Muscle layer of colon (tissue), 2 donors: Measurements from ENCODE around the gene ARID1B.

Experiments used
- H3K27ac ChIP-seq: one replicate; pipeline ENCODE4 v1.7.0; 2013; ENCODE audit warnings: low read depth, mild to moderate bottlenecking, low read length, moderate library complexity
- H3K27me3 ChIP-seq, 2 donors: one replicate each; pipeline ENCODE4 v1.7.0; 2013; ENCODE audit warnings: low read length in 2 of 2, mild to moderate bottlenecking in 2 of 2; ENCODE audit not compliant: insufficient read depth in 2 of 2, control insufficient read depth in 1 of 2
- H3K36me3 ChIP-seq: one replicate; pipeline ENCODE4 v1.7.0; 2013; ENCODE audit warnings: mild to moderate bottlenecking, low read length; ENCODE audit not compliant: insufficient read depth
- H3K4me1 ChIP-seq: one replicate; pipeline ENCODE4 v1.7.0; 2013; ENCODE audit warnings: mild to moderate bottlenecking, low read length; ENCODE audit not compliant: insufficient read depth
- H3K4me3 ChIP-seq, 2 donors: one replicate each; pipeline ENCODE4 v1.7.0; 2013; ENCODE audit warnings: low read length in 2 of 2, low read depth in 1 of 2, mild to moderate bottlenecking in 1 of 2, moderate library complexity in 1 of 2
- H3K9ac ChIP-seq: one replicate; pipeline ENCODE4 v1.7.0; 2013; ENCODE audit warnings: low read length
- H3K9me3 ChIP-seq: one replicate; pipeline ENCODE4 v1.7.0; 2013; ENCODE audit warnings: mild to moderate bottlenecking, low read length
- donor health status: abdominal sarcoma.
- donor health status: Adenocarcinoma of cecum.

The ARID1B gene

GRCh38 chr6:157056275-157056674, 279.1 kb downstream of the ARID1B start:
- Histone ChIP-seq H3K36me3 (no peaks in the 10 kb centered on the region), H3K4me3 (no peak overlapping the region), H3K27me3 (no peaks in the 10 kb centered on the region), H3K9me3 (no peaks in the 10 kb centered on the region), H3K27ac (no peak overlapping the region), H3K9ac (no peak overlapping the region), H3K4me1 (peaks cover 16% of the 10 kb centered on the region)

DNA sequence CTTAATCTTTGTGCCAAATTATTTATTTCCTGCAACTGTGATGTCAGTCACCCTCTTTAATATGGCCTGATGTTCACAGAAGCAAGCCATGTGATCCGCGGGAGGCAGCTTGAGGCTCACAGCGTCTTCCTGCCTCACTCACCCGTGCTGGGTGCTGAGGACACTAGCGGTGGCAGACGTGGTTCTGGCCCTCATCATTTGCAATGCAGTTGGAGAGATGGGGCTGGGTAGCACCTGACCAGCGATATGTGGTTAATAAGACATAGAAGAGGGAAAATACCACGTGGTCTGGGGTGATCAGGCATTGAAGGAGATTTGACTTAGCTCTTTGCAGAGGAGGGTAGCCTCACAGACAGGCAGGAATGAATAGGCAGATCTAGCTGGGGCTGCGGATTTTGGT, 281.4 kb downstream of the ARID1B start:
- Histone ChIP-seq H3K9ac (no peak overlapping the region), H3K4me3 (no peak overlapping the region), H3K9me3 (no peaks in the 10 kb centered on the region), H3K4me1 (peaks cover 16% of the 10 kb centered on the region), H3K27me3 (no peaks in the 10 kb centered on the region), H3K27ac (no peak overlapping the region), H3K36me3 (no peaks in the 10 kb centered on the region)

DNA sequence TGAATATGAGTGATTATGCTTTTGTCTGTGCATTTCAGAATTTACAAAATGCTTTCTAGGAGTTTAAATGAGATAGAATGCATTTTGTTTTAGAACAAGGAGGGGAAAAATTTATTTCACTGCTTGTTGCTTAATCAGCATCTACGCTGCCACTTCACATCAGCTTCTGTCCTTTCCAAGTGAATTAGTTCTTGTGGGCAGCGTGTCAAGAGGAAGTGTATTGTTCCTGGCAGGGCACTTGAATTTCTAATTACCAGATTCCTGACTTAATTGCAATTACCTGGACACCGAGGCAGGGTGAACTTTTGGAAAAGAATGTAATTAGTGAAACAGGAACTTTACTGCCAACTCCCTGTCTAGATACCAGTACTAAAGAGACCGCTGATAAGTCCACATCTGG, 282.6 kb downstream of the ARID1B start:
- no peak overlapping the region for H3K27ac ChIP-seq

GRCh38 chr6:157060440-157060952, 283.3 kb downstream of the ARID1B start:
- Histone ChIP-seq H3K27me3 (no peaks in the 10 kb centered on the region), H3K9ac (no peak overlapping the region), H3K9me3 (no peaks in the 10 kb centered on the region), H3K4me3 (no peak overlapping the region), H3K36me3 (no peaks in the 10 kb centered on the region), H3K4me1 (peaks cover 22% of the 10 kb centered on the region), H3K27ac (no peak overlapping the region)

More for the DNA sequence above, 282.6 kb downstream of the ARID1B start:
- Histone ChIP-seq H3K4me3 (no peak overlapping the region), H3K9me3 (no peaks in the 10 kb centered on the region), H3K27me3 (no peaks in the 10 kb centered on the region), H3K9ac (no peak overlapping the region), H3K36me3 (no peaks in the 10 kb centered on the region), H3K4me1 (peaks cover 22% of the 10 kb centered on the region)

GRCh38 chr6:157061770-157062594, 284.8 kb downstream of the ARID1B start:
- H3K9me3 ChIP-seq = no peaks in the 10 kb centered on the region
- no peak overlapping the region for H3K27ac ChIP-seq
- no peaks in the 10 kb centered on the region for H3K36me3 ChIP-seq
- H3K4me3 ChIP-seq = no peak overlapping the region
- no peak overlapping the region for H3K9ac ChIP-seq
- no peaks in the 10 kb centered on the region for H3K27me3 ChIP-seq
- peaks cover 18% of the 10 kb centered on the region for H3K4me1 ChIP-seq

- H3K36me3 ChIP-seq = no peaks in the 10 kb centered on the region
- H3K9me3 ChIP-seq = no peaks in the 10 kb centered on the region
- no peak overlapping the region for H3K4me3 ChIP-seq
- H3K27me3 ChIP-seq = no peaks in the 10 kb centered on the region
- peaks cover 26% of the 10 kb centered on the region for H3K4me1 ChIP-seq
- no peak overlapping the region for H3K27ac ChIP-seq
- no peak overlapping the region for H3K9ac ChIP-seq
Measured at GRCh38 chr6:157063176-157063905, 286.2 kb downstream of the ARID1B start.

GRCh38 chr6:157063923-157064322, 286.7 kb downstream of the ARID1B start:
- Histone ChIP-seq H3K9me3 (no peaks in the 10 kb centered on the region), H3K27ac (no peak overlapping the region), H3K4me3 (no peak overlapping the region), H3K27me3 (no peaks in the 10 kb centered on the region), H3K4me1 (peaks cover 32% of the 10 kb centered on the region), H3K9ac (no peak overlapping the region), H3K36me3 (no peaks in the 10 kb centered on the region)

DNA sequence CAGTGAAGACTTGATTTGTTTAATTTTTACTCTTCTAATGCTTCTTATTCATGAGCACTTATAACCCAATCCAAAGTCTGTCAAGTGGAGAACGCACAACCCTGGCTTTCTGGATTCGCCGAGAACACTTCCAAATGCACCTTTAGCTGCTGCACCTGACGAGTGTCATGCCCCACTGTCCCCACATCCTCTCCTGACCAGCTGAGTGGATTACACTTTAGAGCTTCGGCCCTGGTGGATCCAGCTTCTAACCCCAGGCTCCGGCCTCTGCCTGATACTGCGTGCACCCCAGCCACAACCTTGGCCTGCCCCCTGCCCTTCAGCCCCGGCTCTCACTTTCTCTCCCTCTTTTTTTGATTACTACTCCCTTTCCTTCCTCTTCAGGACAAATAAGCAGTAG, 287.3 kb downstream of the ARID1B start:
- Histone ChIP-seq H3K9me3 (no peaks in the 10 kb centered on the region), H3K9ac (no peak overlapping the region), H3K27ac (no peak overlapping the region), H3K27me3 (no peaks in the 10 kb centered on the region), H3K4me3 (no peak overlapping the region), H3K4me1 (peaks cover 37% of the 10 kb centered on the region), H3K36me3 (no peaks in the 10 kb centered on the region)

DNA sequence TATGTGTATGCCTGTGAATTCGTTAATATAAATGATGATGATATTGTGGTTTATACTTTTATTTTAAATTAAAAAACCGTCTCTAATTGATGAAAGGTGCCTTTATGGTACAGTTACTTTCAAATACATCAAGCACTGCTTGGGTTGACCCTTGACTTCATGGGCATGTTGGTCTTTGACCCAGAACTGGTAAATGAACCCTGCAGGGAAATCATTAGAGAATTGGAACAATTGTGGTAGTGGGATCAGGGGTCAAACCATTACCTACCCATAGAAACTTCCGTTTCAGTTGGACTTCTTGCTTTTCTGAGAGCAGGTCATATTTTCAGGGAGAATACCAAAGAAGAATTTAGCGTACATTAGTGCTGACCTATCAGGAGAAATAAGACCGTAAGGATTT, 288.2 kb downstream of the ARID1B start:
- H3K4me3 ChIP-seq = no peak overlapping the region
- no peak overlapping the region for H3K27ac ChIP-seq
- H3K36me3 ChIP-seq = no peaks in the 10 kb centered on the region
- peaks cover 37% of the 10 kb centered on the region for H3K4me1 ChIP-seq
- no peaks in the 10 kb centered on the region for H3K9me3 ChIP-seq
- H3K27me3 ChIP-seq = no peaks in the 10 kb centered on the region
- no peak overlapping the region for H3K9ac ChIP-seq

- no peak overlapping the region for H3K4me3 ChIP-seq
- no peaks in the 10 kb centered on the region for H3K27me3 ChIP-seq
- no peaks in the 10 kb centered on the region for H3K36me3 ChIP-seq
- H3K9ac ChIP-seq = no peak overlapping the region
- H3K27ac ChIP-seq = no peak overlapping the region
- H3K4me1 ChIP-seq = peaks cover 36% of the 10 kb centered on the region
- no peaks in the 10 kb centered on the region for H3K9me3 ChIP-seq
Measured at GRCh38 chr6:157066781-157067491, 289.8 kb downstream of the ARID1B start.

DNA sequence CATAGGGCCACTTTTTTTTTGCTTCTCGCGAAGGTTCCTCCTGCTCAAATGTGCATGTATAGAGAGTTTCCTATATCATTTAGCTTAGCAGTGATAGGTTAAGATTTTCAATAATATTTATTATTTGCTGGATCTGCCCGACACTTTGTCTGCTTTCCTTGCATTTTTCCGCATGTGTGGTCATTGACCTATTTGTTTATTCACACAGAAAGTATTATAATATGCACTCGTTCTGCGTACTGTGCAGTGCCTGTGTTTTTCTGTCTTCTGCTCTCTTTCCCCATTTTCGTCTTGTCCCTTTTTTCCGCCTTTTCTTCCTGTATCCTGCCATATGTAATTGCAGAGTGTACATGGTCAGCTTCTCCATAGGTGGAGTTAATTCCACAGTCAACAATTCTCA, 290.3 kb downstream of the ARID1B start:
- Histone ChIP-seq H3K9ac (no peak overlapping the region), H3K4me1 (peaks cover 36% of the 10 kb centered on the region), H3K4me3 (no peak overlapping the region), H3K36me3 (no peaks in the 10 kb centered on the region), H3K27ac (no peak overlapping the region), H3K9me3 (no peaks in the 10 kb centered on the region), H3K27me3 (no peaks in the 10 kb centered on the region)
